HEK293 (cell line): Measurements from ENCODE around the gene NOD2.
A peak's percentile ranks its signal among the peaks of the same experiment; 100 is the strongest.

Experiments
- YY2 ChIP-seq: fragments of 450-650 bp; formaldehyde crosslinking; IDR thresholded peaks from 2 replicates; pipeline ENCODE4 v1.5.1; 2016; ENCODE audit warnings: missing biosample characterization, missing genetic modification characterization
- ZFHX2 ChIP-seq: fragments of 450-650 bp; formaldehyde crosslinking; conservative IDR thresholded peaks from 2 replicates; pipeline ENCODE4 v1.5.1; 2016; ENCODE audit warnings: missing biosample characterization, missing genetic modification characterization
- ZFP3 ChIP-seq: fragments of 450-650 bp; formaldehyde crosslinking; IDR thresholded peaks from 2 replicates; pipeline ENCODE4 v1.5.1; 2016; ENCODE audit warnings: low read depth, missing biosample characterization, missing genetic modification characterization
- ZNF155 ChIP-seq: fragments of 450-650 bp; formaldehyde crosslinking; IDR thresholded peaks from 2 replicates; pipeline ENCODE4 v1.5.1; 2016; ENCODE audit warnings: missing biosample characterization, missing genetic modification characterization
- ZNF157 ChIP-seq: fragments of 450-650 bp; formaldehyde crosslinking; IDR thresholded peaks from 2 replicates; pipeline ENCODE4 v1.5.1; 2016; ENCODE audit warnings: missing biosample characterization, missing genetic modification characterization
- ZNF19 ChIP-seq: fragments of 450-650 bp; formaldehyde crosslinking; IDR thresholded peaks from 2 replicates; pipeline ENCODE4; 2016; ENCODE audit warnings: missing biosample characterization, missing genetic modification characterization, low read depth
- ZNF2 ChIP-seq: fragments of 450-650 bp; formaldehyde crosslinking; IDR thresholded peaks from 2 replicates; pipeline ENCODE4 v1.5.1; 2016; ENCODE audit warnings: missing biosample characterization, missing genetic modification characterization
- ZNF221 ChIP-seq: fragments of 450-650 bp; formaldehyde crosslinking; IDR thresholded peaks from 2 replicates; pipeline ENCODE4 v1.5.1; 2017; ENCODE audit warnings: missing biosample characterization, missing genetic modification characterization, borderline replicate concordance
- ZNF23 ChIP-seq: fragments of 450-650 bp; formaldehyde crosslinking; IDR thresholded peaks from 2 replicates; pipeline ENCODE4 v1.5.1; 2016; ENCODE audit warnings: missing biosample characterization, missing genetic modification characterization, borderline replicate concordance
- ZNF335 ChIP-seq: fragments of 450-650 bp; formaldehyde crosslinking; conservative IDR thresholded peaks from 2 replicates; pipeline ENCODE4 v1.5.1; 2016; ENCODE audit warnings: missing biosample characterization, missing genetic modification characterization
- ZNF37A ChIP-seq: fragments of 450-650 bp; IDR thresholded peaks from 2 replicates; pipeline ENCODE4 v1.5.1; 2018; ENCODE audit warnings: missing biosample characterization, missing genetic modification characterization
- ZNF394 ChIP-seq: fragments of 450-650 bp; formaldehyde crosslinking; IDR thresholded peaks from 2 replicates; pipeline ENCODE4 v1.5.1; 2016; ENCODE audit warnings: missing biosample characterization, missing genetic modification characterization, mild to moderate bottlenecking, moderate library complexity, borderline replicate concordance
- ZNF404 ChIP-seq: fragments of 450-650 bp; formaldehyde crosslinking; IDR thresholded peaks from 2 replicates; pipeline ENCODE4 v1.5.1; 2017; ENCODE audit warnings: missing biosample characterization, missing genetic modification characterization
- ZNF433 ChIP-seq: fragments of 450-650 bp; formaldehyde crosslinking; IDR thresholded peaks from 2 replicates; pipeline ENCODE4 v1.5.1; 2016; ENCODE audit warnings: missing biosample characterization, missing genetic modification characterization, low read depth
- ZNF510 ChIP-seq: fragments of 450-650 bp; formaldehyde crosslinking; IDR thresholded peaks from 2 replicates; pipeline ENCODE4 v1.5.1; 2018; ENCODE audit warnings: mild to moderate bottlenecking, missing genetic modification characterization, missing biosample characterization; ENCODE audit not compliant: insufficient replicate concordance
- ZNF529 ChIP-seq: fragments of 450-650 bp; formaldehyde crosslinking; IDR thresholded peaks from 2 replicates; pipeline ENCODE4 v1.5.1; 2017; ENCODE audit warnings: missing genetic modification characterization, missing biosample characterization; ENCODE audit not compliant: insufficient replicate concordance
- ZNF621 ChIP-seq: fragments of 450-650 bp; formaldehyde crosslinking; IDR thresholded peaks from 2 replicates; pipeline ENCODE4 v1.5.1; 2017; ENCODE audit warnings: missing biosample characterization, missing genetic modification characterization
- ZNF623 ChIP-seq: fragments of 450-650 bp; formaldehyde crosslinking; IDR thresholded peaks from 2 replicates; pipeline ENCODE4 v1.5.1; 2016; ENCODE audit warnings: missing biosample characterization, missing genetic modification characterization
- ZNF677 ChIP-seq: fragments of 450-650 bp; IDR thresholded peaks from 2 replicates; pipeline ENCODE4 v1.5.0; 2018; ENCODE audit warnings: missing biosample characterization, mild to moderate bottlenecking, missing genetic modification characterization, moderate library complexity
- ZNF707 ChIP-seq: fragments of 450-650 bp; formaldehyde crosslinking; IDR thresholded peaks from 2 replicates; pipeline ENCODE4 v1.5.1; 2016; ENCODE audit warnings: missing biosample characterization, missing genetic modification characterization
- ZNF76 ChIP-seq: fragments of 450-650 bp; formaldehyde crosslinking; IDR thresholded peaks from 2 replicates; pipeline ENCODE4; 2016; ENCODE audit warnings: low read depth, missing biosample characterization, missing genetic modification characterization, borderline replicate concordance
- ZNF777 ChIP-seq: fragments of 450-650 bp; formaldehyde crosslinking; IDR thresholded peaks from 2 replicates; pipeline ENCODE4 v1.5.1; 2017; ENCODE audit warnings: missing biosample characterization, missing genetic modification characterization, borderline replicate concordance
- ZNF785 ChIP-seq: fragments of 450-650 bp; formaldehyde crosslinking; IDR thresholded peaks from 2 replicates; pipeline ENCODE4 v1.5.1; 2016; ENCODE audit warnings: missing biosample characterization, missing genetic modification characterization
- ZXDB ChIP-seq: fragments of 450-650 bp; formaldehyde crosslinking; IDR thresholded peaks from 2 replicates; pipeline ENCODE4 v1.5.1; 2016; ENCODE audit warnings: missing biosample characterization, missing genetic modification characterization
- TF ChIP-seq, protein P1 (sequence below): IDR thresholded peaks from 2 replicates; pipeline ENCODE4 v1.6.1; 2011; ENCODE audit warnings: mild to moderate bottlenecking, low read depth, low read length, borderline replicate concordance
- TF ChIP-seq, protein P2 (sequence below): fragments of 450-650 bp; formaldehyde crosslinking; IDR thresholded peaks from 2 replicates; pipeline ENCODE4 v1.5.1; 2016; ENCODE audit warnings: missing biosample characterization, missing genetic modification characterization
- TF ChIP-seq, protein P3 (sequence below): fragments of 450-650 bp; formaldehyde crosslinking; IDR thresholded peaks from 2 replicates; pipeline ENCODE4 v1.5.1; 2016; ENCODE audit warnings: missing biosample characterization, missing genetic modification characterization
- TF ChIP-seq, protein P4 (sequence below): fragments of 450-650 bp; formaldehyde crosslinking; IDR thresholded peaks from 2 replicates; pipeline ENCODE4 v1.5.1; 2016; ENCODE audit warnings: missing biosample characterization, missing genetic modification characterization
- TF ChIP-seq, protein P5 (sequence below): fragments of 450-650 bp; formaldehyde crosslinking; optimal IDR thresholded peaks from 2 replicates; pipeline ENCODE3; 2016; ENCODE audit warnings: missing biosample characterization, mild to moderate bottlenecking, missing genetic modification characterization
- TF ChIP-seq, protein P6 (sequence below): fragments of 450-650 bp; formaldehyde crosslinking; IDR thresholded peaks from 2 replicates; pipeline ENCODE4 v1.5.1; 2016; ENCODE audit warnings: missing biosample characterization, missing genetic modification characterization, low read depth

The NOD2 gene

DNA sequence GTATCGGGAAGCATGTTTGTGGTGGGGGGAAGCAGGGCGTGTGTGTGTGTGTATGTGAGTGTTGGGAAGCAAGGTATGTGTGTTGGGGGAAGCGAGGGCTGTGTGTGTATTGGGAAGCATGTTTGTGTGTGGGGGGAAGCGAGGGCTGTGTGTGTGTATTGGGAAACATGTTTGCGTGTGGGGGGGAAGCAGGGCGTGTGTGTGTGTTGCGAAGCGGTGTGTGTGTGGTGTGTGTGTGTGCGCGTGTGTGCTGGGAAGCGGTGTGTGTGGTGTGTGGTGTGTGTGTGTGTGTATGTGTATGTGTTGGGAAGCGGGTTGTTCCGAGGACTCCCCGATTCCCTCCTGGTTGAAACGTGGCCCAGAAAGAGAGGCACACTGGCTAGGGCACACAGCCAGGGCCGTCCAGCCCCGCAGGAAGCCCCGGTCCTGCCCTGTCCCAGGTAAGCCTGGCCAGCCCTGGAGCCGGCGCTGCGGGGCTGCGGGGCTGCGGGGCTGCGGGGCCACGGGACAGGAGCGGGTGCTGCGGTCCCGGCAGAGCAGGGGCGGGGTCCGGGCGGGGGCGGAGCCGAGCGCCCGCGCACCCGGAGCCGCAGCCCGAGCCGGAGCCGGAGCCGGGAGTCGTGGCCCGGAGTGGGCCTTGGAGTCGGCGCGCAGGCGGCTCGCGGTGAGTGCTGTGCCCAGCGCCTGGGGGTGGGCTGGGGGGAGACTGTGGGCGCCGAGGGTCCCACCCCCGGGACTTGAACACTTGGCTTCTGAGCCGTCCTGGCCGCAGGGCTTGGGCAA, at the start of gene NOD2 (continued):
- TF ChIP-seq, protein P1, sequence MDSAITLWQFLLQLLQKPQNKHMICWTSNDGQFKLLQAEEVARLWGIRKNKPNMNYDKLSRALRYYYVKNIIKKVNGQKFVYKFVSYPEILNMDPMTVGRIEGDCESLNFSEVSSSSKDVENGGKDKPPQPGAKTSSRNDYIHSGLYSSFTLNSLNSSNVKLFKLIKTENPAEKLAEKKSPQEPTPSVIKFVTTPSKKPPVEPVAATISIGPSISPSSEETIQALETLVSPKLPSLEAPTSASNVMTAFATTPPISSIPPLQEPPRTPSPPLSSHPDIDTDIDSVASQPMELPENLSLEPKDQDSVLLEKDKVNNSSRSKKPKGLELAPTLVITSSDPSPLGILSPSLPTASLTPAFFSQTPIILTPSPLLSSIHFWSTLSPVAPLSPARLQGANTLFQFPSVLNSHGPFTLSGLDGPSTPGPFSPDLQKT, result no peak
- TF ChIP-seq ZNF529, result no peak
- TF ChIP-seq YY2 (tag by site-specific recombination), result no peak
- TF ChIP-seq ZNF2 (tag by site-specific recombination), result peak; percentile 47; the same call in 1 of the 2 replicates
- no peak for TF ChIP-seq ZNF19 (tag by site-specific recombination)
- no peak for TF ChIP-seq ZNF677 (tag by site-specific recombination)
- no peak for TF ChIP-seq ZXDB (tag by site-specific recombination)
- no peak for TF ChIP-seq ZNF394
- no peak for TF ChIP-seq ZNF510 (tag by site-specific recombination)
- TF ChIP-seq ZNF707, result no peak
- TF ChIP-seq, protein P2, sequence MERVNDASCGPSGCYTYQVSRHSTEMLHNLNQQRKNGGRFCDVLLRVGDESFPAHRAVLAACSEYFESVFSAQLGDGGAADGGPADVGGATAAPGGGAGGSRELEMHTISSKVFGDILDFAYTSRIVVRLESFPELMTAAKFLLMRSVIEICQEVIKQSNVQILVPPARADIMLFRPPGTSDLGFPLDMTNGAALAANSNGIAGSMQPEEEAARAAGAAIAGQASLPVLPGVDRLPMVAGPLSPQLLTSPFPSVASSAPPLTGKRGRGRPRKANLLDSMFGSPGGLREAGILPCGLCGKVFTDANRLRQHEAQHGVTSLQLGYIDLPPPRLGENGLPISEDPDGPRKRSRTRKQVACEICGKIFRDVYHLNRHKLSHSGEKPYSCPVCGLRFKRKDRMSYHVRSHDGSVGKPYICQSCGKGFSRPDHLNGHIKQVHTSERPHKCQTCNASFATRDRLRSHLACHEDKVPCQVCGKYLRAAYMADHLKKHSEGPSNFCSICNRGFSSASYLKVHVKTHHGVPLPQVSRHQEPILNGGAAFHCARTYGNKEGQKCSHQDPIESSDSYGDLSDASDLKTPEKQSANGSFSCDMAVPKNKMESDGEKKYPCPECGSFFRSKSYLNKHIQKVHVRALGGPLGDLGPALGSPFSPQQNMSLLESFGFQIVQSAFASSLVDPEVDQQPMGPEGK, result peak; percentile 35
- 0 out of 2 replicates have a peak, but pooled peaks have one; percentile 52 for TF ChIP-seq ZNF335
- TF ChIP-seq ZNF433 (tag by site-specific recombination), result no peak
- TF ChIP-seq, protein P3, sequence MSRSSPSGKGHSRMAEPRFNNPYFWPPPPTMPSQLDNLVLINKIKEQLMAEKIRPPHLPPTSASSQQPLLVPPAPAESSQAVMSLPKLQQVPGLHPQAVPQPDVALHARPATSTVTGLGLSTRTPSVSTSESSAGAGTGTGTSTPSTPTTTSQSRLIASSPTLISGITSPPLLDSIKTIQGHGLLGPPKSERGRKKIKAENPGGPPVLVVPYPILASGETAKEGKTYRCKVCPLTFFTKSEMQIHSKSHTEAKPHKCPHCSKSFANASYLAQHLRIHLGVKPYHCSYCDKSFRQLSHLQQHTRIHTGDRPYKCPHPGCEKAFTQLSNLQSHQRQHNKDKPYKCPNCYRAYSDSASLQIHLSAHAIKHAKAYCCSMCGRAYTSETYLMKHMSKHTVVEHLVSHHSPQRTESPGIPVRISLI (tag by site-specific recombination), result no peak
- TF ChIP-seq, protein P4, sequence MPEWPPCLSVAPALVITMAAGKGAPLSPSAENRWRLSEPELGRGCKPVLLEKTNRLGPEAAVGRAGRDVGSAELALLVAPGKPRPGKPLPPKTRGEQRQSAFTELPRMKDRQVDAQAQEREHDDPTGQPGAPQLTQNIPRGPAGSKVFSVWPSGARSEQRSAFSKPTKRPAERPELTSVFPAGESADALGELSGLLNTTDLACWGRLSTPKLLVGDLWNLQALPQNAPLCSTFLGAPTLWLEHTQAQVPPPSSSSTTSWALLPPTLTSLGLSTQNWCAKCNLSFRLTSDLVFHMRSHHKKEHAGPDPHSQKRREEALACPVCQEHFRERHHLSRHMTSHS (tag by site-specific recombination), result 0 out of 2 replicates have a peak, but pooled peaks have one; percentile 5
- no peak for TF ChIP-seq ZNF785 (tag by site-specific recombination)
- TF ChIP-seq ZNF404 (tag by site-specific recombination), result no peak
- 0 out of 2 replicates have a peak, but pooled peaks have one; percentile 27 for TF ChIP-seq ZNF157 (tag by site-specific recombination)
- TF ChIP-seq ZNF37A (tag by site-specific recombination), result no peak
- TF ChIP-seq ZNF623 (tag by site-specific recombination), result no peak
- TF ChIP-seq ZNF621, result no peak
- TF ChIP-seq ZNF221, result no peak
- TF ChIP-seq, protein P5, sequence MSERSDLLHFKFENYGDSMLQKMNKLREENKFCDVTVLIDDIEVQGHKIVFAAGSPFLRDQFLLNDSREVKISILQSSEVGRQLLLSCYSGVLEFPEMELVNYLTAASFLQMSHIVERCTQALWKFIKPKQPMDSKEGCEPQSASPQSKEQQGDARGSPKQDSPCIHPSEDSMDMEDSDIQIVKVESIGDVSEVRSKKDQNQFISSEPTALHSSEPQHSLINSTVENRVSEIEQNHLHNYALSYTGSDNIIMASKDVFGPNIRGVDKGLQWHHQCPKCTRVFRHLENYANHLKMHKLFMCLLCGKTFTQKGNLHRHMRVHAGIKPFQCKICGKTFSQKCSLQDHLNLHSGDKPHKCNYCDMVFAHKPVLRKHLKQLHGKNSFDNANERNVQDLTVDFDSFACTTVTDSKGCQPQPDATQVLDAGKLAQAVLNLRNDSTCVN (tag by site-specific recombination), result peak; percentile 40
- 0 out of 2 replicates have a peak, but pooled peaks have one; percentile 1 for TF ChIP-seq ZNF23
- TF ChIP-seq ZFP3 (tag by site-specific recombination), result no peak
- 0 out of 2 replicates have a peak, but pooled peaks have one; percentile 7 for TF ChIP-seq ZNF155 (tag by site-specific recombination)
- no peak for TF ChIP-seq ZNF76 (tag by site-specific recombination)
- TF ChIP-seq ZNF777, result 0 out of 2 replicates have a peak, but pooled peaks have one; percentile 51
- peak; percentile 68 for TF ChIP-seq ZFHX2 (tag by site-specific recombination)
- TF ChIP-seq, protein P6, sequence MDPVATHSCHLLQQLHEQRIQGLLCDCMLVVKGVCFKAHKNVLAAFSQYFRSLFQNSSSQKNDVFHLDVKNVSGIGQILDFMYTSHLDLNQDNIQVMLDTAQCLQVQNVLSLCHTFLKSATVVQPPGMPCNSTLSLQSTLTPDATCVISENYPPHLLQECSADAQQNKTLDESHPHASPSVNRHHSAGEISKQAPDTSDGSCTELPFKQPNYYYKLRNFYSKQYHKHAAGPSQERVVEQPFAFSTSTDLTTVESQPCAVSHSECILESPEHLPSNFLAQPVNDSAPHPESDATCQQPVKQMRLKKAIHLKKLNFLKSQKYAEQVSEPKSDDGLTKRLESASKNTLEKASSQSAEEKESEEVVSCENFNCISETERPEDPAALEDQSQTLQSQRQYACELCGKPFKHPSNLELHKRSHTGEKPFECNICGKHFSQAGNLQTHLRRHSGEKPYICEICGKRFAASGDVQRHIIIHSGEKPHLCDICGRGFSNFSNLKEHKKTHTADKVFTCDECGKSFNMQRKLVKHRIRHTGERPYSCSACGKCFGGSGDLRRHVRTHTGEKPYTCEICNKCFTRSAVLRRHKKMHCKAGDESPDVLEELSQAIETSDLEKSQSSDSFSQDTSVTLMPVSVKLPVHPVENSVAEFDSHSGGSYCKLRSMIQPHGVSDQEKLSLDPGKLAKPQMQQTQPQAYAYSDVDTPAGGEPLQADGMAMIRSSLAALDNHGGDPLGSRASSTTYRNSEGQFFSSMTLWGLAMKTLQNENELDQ (tag by site-specific recombination), result no peak
